Stimulated activated CD4-positive, alpha-beta T cell treated with anti-CD3 and anti-CD28 coated beads, TNF-alpha, amount 100 ng/mL, for 48 hours (primary cell): ENCODE results near the gene NBPF1.
"Not testable (repeated sequence)": the region's sequence is repeated elsewhere in the genome, so short reads cannot be mapped to it uniquely, and the experiment has no call there.

ENCODE experiments used
- DNase-seq, 3 donors: peaks; one replicate each; pipeline ENCODE4 v3.0.0-alpha.2; 2020; ENCODE audit warnings: low read depth in 3 of 3

Gene NBPF1

GRCh38 chr1:16553244-16553643, 60.1 kb downstream of the NBPF1 start:
- DNase-seq = not testable (repeated sequence)

- DNase-seq = not testable (repeated sequence)
These were observed 63.0 kb downstream of the NBPF1 start for GRCh38 chr1:16550212-16550918.

GRCh38 chr1:16549545-16549944, 63.8 kb downstream of the NBPF1 start:
- DNase-seq = not testable (repeated sequence)

- DNase-seq = not testable (repeated sequence)
These were observed 65.7 kb downstream of the NBPF1 start for GRCh38 chr1:16547502-16548241.

GRCh38 chr1:16545682-16546095, 67.7 kb downstream of the NBPF1 start:
- DNase-seq = peak in 2 of 3 donors; percentile 9 to 20

GRCh38 chr1:16540421-16540893, 72.9 kb downstream of the NBPF1 start:
- not testable (repeated sequence) for DNase-seq

- DNase-seq = not testable (repeated sequence)
These were observed 75.8 kb downstream of the NBPF1 start for GRCh38 chr1:16537528-16537927.

GRCh38 chr1:16536796-16537195, 76.6 kb downstream of the NBPF1 start:
- DNase-seq = not testable (repeated sequence)

GRCh38 chr1:16535898-16536297, 77.5 kb downstream of the NBPF1 start:
- not testable (repeated sequence) for DNase-seq

GRCh38 chr1:16535487-16535886, 77.9 kb downstream of the NBPF1 start:
- DNase-seq = not testable (repeated sequence)

GRCh38 chr1:16534829-16535456, 78.4 kb downstream of the NBPF1 start:
- DNase-seq = peak in 2 of 3 donors; percentile 35 to 37

- DNase-seq = not testable (repeated sequence)
These were observed 79.0 kb downstream of the NBPF1 start for GRCh38 chr1:16534239-16534828.

GRCh38 chr1:16532235-16532991, 81.0 kb downstream of the NBPF1 start:
- DNase-seq = not testable (repeated sequence)

GRCh38 chr1:16528338-16528737, 85.0 kb downstream of the NBPF1 start:
- not testable (repeated sequence) for DNase-seq

- not testable (repeated sequence) for DNase-seq
These were observed 87.6 kb downstream of the NBPF1 start for GRCh38 chr1:16525769-16526168.

GRCh38 chr1:16521679-16522078, 91.7 kb downstream of the NBPF1 start:
- not testable (repeated sequence) for DNase-seq

- DNase-seq = no peak
These were observed 92.1 kb downstream of the NBPF1 start for GRCh38 chr1:16521288-16521583.

- DNase-seq = not testable (repeated sequence)
These were observed 92.7 kb downstream of the NBPF1 start for GRCh38 chr1:16520435-16521287.

- not testable (repeated sequence) for DNase-seq
These were observed 94.0 kb downstream of the NBPF1 start for GRCh38 chr1:16519255-16519951.

GRCh38 chr1:16518913-16519254, 94.5 kb downstream of the NBPF1 start:
- DNase-seq = not testable (repeated sequence)
